NCI-H345 treated with DMSO at 0.1 percent for 48 hours (cell line): ENCODE results near the gene ALMS1.
"Not testable (repeated sequence)": the region's sequence is repeated elsewhere in the genome, so short reads cannot be mapped to it uniquely, and the experiment has no call there.

Experiments used
- DNase-seq: peaks from one replicate; lab custom pipeline; 2025; ENCODE audit not compliant: unreplicated experiment; lab: John Stamatoyannopoulos, UW

ALMS1 gene

DNA sequence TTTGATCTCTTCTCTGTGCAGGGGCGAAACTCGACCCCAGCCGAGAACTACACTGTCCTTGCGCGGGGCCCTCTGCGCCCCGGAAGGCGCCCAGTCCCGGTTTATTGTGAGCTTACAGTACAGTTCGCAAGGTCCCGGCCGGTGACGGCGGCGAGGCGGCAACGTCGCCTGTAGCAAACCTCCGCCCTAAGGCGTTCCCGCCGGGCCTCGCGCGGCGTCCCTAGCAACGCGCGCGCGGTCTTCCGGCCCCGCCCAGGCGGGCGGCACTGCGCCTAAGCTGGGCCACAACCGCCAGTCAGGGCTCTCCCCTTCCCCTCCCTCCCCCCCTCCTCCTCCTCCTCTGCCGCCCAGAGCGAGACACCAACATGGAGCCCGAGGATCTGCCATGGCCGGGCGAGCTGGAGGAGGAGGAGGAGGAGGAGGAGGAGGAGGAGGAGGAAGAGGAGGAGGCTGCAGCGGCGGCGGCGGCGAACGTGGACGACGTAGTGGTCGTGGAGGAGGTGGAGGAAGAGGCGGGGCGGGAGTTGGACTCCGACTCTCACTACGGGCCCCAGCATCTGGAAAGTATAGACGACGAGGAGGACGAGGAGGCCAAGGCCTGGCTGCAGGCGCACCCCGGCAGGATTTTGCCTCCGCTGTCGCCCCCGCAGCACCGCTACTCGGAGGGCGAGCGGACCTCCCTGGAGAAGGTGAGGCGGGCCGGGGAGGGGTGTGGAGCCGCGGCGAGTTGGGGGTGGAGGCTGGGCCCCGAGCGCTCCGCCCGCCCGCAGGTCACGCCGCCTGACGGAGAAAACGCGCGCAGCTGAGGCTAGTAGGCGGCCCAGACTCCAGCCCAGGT, at the start of gene ALMS1:
Gene ALMS1 (plus strand): TSS at position 333 of the 838 bp plus-strand sequence. CDS start 33 bp downstream, at position 366.
- DNase-seq: peak; percentile 89

GRCh38 chr2:73337828-73338227, 47.8 kb upstream of the ALMS1 start:
- DNase-seq: no peak

DNA sequence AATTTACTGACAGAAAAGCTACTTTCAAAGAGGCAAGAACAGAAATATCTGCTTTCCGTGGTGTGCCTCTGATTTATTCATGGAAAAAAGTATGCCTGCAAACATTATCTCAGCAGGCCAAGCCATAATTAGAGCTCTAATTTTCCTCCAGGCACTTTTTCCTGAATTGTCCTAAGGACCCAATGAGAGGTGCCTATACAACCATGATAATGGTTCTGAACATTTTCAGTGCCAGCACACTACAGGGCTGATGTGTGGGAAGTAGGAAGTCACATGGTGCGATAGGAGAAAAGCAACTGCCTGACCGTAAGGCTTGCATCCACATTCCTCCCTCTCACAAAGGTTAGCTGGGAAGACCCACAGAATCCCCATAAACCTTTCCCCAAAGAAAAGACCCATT, 46.4 kb upstream of the ALMS1 start:
- DNase-seq: no peak

- DNase-seq: no peak
Measured at GRCh38 chr2:73341039-73341438, 44.6 kb upstream of the ALMS1 start.

DNA sequence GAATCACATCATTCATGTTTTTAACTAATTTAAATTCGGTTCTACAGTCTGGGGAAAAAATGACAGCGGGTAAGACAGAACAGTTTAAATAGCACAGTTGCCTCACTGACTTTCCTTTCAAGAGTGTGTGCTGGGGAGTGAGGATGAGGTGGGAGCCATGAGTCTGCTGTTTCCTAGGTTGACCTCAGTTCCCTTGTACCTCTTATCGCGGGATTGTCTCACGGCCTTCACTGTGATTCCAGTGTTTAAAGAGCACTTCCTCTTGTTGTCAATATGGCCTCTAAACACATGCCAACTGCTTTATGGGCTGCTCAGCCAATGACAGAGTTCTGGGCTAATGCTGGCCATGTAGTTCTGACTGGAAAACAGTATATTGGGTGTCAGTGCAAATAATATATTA, 41.6 kb upstream of the ALMS1 start:
- DNase-seq: no peak

DNA sequence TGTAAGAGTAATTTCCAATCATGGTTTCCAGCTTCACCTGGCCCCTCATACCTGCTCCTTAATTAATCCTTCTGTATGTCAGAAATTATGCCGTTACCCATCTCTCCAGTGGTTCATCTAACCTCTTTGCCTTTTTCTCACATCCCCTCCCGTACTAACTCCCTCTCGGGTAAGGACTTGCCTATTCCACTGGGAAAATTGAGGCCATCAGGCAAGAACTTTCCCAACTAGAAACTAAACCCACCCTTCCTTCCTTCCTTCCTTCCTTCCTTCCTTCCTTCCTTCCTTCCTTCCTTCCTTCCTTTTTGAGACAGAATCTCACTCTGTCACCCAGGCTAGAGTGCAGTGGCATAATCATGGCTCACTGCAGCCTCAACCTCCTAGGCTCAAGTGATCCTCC, 40.9 kb upstream of the ALMS1 start:
- DNase-seq: not testable (repeated sequence)

GRCh38 chr2:73350035-73350691, 35.5 kb upstream of the ALMS1 start:
- no peak for DNase-seq

DNA sequence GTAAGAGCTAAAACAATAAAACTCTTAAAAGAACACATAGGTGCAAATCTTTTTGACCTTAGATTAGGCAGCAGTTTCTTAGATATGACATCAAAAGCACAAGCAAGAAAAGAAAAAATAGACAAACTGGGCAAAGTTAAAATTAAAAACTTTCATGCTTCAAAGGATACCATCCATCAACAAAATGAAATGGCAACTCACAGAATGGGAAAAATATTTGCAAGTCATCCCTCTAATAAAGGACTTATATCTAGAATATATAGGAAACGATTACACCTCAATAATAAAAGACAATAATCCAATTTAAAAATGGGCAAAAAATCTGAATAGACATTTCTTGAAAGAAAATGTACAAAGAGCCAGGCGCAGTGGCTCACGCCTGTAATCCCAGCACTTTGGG, 29.5 kb upstream of the ALMS1 start:
- no peak for DNase-seq

- DNase-seq: no peak
Measured at GRCh38 chr2:73359915-73360697, 25.5 kb upstream of the ALMS1 start.

- DNase-seq: no peak
Measured at GRCh38 chr2:73366060-73366459, 19.6 kb upstream of the ALMS1 start.

GRCh38 chr2:73368781-73369180, 16.9 kb upstream of the ALMS1 start:
- no peak for DNase-seq

- DNase-seq: no peak
Measured at GRCh38 chr2:73370348-73370747, 15.3 kb upstream of the ALMS1 start.

DNA sequence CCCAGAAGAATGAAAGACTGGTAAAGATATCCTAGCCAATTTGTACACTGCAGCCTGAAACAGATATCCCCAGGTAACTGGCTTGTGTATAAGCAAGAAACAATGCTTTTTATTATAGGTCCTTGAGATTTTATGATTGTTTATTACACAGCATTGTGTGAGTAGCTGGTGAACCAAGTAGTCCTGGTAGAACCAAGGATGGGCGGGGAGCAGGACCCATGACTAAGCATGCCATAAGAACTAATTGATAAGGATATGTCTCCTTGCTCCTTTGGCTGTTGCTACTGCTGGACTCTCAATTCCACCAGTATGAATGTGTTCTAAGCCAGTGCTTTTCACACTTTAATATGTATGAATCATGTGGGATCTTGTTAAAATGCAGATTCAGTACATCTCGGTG, 12.3 kb upstream of the ALMS1 start:
- DNase-seq: no peak

DNA sequence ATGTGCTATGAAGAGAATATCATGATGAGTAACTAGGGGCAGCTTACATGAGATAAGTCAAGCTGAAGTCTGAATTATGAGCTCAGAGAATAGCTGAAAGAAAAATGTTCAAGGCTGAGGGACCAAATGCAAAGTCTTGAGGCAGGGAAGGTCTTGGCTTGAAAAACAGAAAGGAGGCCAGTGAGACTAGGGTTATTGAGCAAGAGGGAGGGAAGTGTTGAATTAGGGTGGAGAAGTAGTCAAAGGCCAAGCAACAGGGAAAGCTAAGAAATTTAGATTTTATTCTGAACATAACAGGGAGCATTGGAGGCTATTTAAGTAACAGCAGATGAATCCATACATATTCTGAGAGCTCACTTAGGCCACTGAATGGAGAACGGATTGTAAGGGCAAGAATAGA, 11.4 kb upstream of the ALMS1 start:
- DNase-seq: no peak

- DNase-seq: no peak
Measured at GRCh38 chr2:73376681-73377080, 9.0 kb upstream of the ALMS1 start.

DNA sequence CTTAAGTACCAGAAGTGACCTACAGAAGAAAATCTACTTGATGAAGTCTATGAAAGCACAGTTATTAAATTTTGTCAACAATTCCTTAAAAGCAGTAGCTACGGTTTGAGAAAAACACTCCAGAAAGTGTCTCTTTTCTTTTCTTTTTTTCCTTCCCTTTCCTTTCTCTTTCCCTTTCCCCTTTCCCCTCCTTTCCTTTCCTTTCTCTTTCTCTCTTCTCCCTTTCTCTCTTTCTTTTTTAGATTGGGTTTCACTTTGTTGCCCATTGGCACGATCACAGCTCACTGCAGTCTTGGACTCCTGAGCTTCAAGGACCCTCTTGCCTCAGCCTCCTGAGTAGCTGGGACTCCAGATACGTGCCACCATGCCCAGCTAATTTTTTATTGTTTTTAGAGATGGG, 2.6 kb upstream of the ALMS1 start:
- no peak for DNase-seq

GRCh38 chr2:73385123-73385503, 523 bp upstream of the ALMS1 start:
- no peak for DNase-seq

- DNase-seq: no peak
Measured at GRCh38 chr2:73386342-73386868, 769 bp downstream of the ALMS1 start.

DNA sequence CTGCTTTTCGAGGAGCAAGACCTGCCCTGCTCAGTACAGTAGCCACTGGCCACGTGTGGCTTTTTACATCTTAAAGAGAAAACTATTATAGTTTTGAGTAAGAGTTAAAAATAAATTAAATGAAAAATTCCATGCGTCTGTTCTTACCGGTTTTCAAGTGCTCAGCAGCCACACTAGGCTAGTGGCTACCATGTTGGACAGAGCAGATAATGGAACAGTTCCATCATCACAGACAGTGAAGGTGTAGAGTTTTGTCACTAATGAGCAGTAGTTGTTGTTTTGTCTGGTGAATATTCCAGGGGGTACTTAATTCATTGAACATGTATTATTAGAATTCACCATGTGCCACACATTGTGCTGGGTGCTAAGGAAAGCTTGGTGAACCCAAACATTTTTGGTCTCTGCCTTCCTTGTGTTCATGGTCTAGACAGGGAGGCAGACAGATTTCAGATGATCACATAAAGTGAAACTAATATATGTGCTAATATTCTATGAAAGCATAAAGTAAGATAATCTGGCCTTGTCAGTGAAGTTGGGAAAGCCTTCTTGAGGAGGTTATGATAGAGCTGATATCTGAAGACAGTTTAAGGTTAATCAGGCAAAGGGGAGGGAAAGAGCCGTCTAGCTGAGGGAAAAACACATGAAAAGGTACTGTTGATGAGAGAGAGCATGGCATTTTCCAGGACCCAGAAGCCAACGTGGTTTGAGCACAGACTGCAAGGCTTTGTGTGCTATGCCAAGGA, 1.4 kb downstream of the ALMS1 start:
- DNase-seq: no peak

- DNase-seq: no peak
Measured at GRCh38 chr2:73402386-73403103, 16.9 kb downstream of the ALMS1 start.
